PC-9 (cell line): Measurements from ENCODE around the gene SEC11A. TPM values are rescaled to one million over a fixed set of nuclear protein-coding genes. Genes with fewer than 3 reads are reported as not detected.
"Not testable (repeated sequence)": the region's sequence is repeated elsewhere in the genome, so short reads cannot be mapped to it uniquely, and the experiment has no call there.

Experiments
- BruUV-seq: library from RNA; stranded (reverse); fragments of 400-500 nt; replicated peaks from 2 replicates; lab custom pipeline; 2021; lab: Mats Ljungman, UMichigan
- CTCF ChIA-PET: fragments of 300-600 bp; sonication (Branson Sonifier 250); formaldehyde crosslinking; loops from one replicate; lab custom pipeline; 2022; ENCODE audit warnings: antibody characterized with exemption; lab: Charles Lee
- POLR2A ChIA-PET: fragments of 300-600 bp; sonication (Branson Sonifier 250); formaldehyde crosslinking; loops from one replicate; lab custom pipeline; 2022; ENCODE audit warnings: antibody characterized with exemption; ENCODE audit not compliant: unreplicated experiment; lab: Charles Lee
- DNase-seq, 2 experiments: peaks; one replicate each; pipeline versions ENCODE4 v3.0.0 to v3.0.0-alpha.2; 2015 to 2022; ENCODE audit warnings: mixed read lengths in 1 of 2
- H2AFZ ChIP-seq: fragments of 200-600 bp; sonication (generic); 2 replicates; pipeline ENCODE4 v1.8.1; 2017; ENCODE audit warnings: antibody characterized with exemption
- H3F3A ChIP-seq: fragments of 200-600 bp; sonication (generic); 2 replicates; pipeline ENCODE4 v1.8.1; 2017; ENCODE audit warnings: antibody characterized with exemption, mild to moderate bottlenecking, low read depth; ENCODE audit not compliant: insufficient read depth
- H3K27ac ChIP-seq: fragments of 200-600 bp; sonication (generic); 2 replicates; pipeline ENCODE4 v1.6.1; 2016; ENCODE audit warnings: mixed run types
- H3K27me3 ChIP-seq: fragments of 200-600 bp; sonication (generic); 2 replicates; pipeline ENCODE4 v1.6.1; 2016; ENCODE audit warnings: low read depth, mixed run types; ENCODE audit not compliant: insufficient read depth
- H3K36me3 ChIP-seq: fragments of 200-600 bp; sonication (generic); 2 replicates; pipeline ENCODE4 v1.6.1; 2016; ENCODE audit warnings: low read depth, mixed run types
- H3K4me1 ChIP-seq: fragments of 200-600 bp; sonication (generic); replicated peaks from 2 replicates; pipeline ENCODE4 v1.6.1; 2016; ENCODE audit warnings: mixed run types; ENCODE audit not compliant: insufficient read depth
- H3K4me2 ChIP-seq: fragments of 200-600 bp; sonication (generic); 2 replicates; pipeline ENCODE4 v1.6.1; 2017; ENCODE audit warnings: mixed run types
- H3K4me3 ChIP-seq: fragments of 200-600 bp; sonication (generic); 2 replicates; pipeline ENCODE4 v1.6.1; 2016; ENCODE audit warnings: mixed run types
- H3K79me2 ChIP-seq: fragments of 200-600 bp; sonication (generic); 2 replicates; pipeline ENCODE4 v1.6.1; 2017; ENCODE audit warnings: low read depth, mixed run types
- H3K9me2 ChIP-seq: fragments of 200-600 bp; sonication (generic); 2 replicates; pipeline ENCODE4 v1.8.1; 2017; ENCODE audit warnings: mild to moderate bottlenecking; ENCODE audit not compliant: insufficient read depth
- H3K9me3 ChIP-seq: fragments of 200-600 bp; sonication (generic); 2 replicates; pipeline ENCODE4 v1.8.1; 2016; ENCODE audit warnings: low read depth; ENCODE audit not compliant: insufficient read depth
- H4K20me1 ChIP-seq: fragments of 200-600 bp; sonication (generic); 2 replicates; pipeline ENCODE4 v1.8.1; 2017; ENCODE audit not compliant: insufficient read depth
- EZH2 ChIP-seq: fragments of 200-600 bp; sonication (generic); IDR thresholded peaks from 2 replicates; pipeline ENCODE4 v1.8.0; 2017; ENCODE audit warnings: antibody characterized with exemption, low read depth
- intact Hi-C: fragments of 100-400 bp; cut with micrococcal nuclease; formaldehyde crosslinking; loops from one replicate; pipeline ENCODE4 v1.10.0; 2022; ENCODE audit not compliant: unreplicated experiment
- total RNA-seq: library from RNA; stranded (reverse); gene quantifications from 2 replicates; pipeline ENCODE4 v1.2.3, GENCODE V29; 2021
- TF ChIP-seq, protein P1 (sequence below): fragments of 200-600 bp; sonication (generic); conservative IDR thresholded peaks from 2 replicates; pipeline ENCODE4 v1.6.1; 2017; ENCODE audit warnings: mixed run types, antibody characterized with exemption, mild to moderate bottlenecking, moderate library complexity

The SEC11A gene
- total RNA-seq, 1 experiment from 2014 or later, result 174 TPM

DNA sequence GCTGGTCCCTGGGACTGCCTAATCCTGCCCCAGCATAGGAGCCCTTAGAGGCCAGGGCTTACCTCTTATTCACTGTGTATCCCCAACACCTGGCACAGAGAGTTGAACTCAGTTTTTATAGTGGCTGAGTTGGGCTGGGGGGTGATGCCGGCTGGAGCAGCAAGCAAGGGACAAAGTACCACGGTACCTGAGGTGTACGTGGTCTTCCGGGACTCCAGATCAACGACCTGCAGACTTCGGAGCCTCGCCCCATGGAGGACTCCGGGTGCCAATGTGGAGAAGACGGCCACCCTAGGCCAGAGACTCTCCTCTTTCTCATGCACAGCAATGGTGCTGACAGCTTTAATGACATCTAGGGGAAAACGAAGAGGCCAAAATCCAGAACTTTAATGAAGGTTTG is 69.9 kb downstream of the SEC11A start:
- ChIA-PET POLR2A (no interaction called here), CTCF (no interaction called here)
- Histone ChIP-seq H3K9me2 (no peaks in the 10 kb centered on the region), H3K27ac (no peak overlapping the region), H3K36me3 (peaks cover 21% of the 10 kb centered on the region), H3K79me2 (no peaks in the 10 kb centered on the region), H2AFZ (no peak overlapping the region), H3F3A (peaks cover 13% of the 10 kb centered on the region; the same call in 1 of the 2 replicates), H3K27me3 (no peaks in the 10 kb centered on the region), H4K20me1 (no peaks in the 10 kb centered on the region), H3K4me3 (no peak overlapping the region), H3K4me2 (no peak overlapping the region), H3K9me3 (no peaks in the 10 kb centered on the region), H3K4me1 (no peaks in the 10 kb centered on the region)
- TF ChIP-seq, protein P1, sequence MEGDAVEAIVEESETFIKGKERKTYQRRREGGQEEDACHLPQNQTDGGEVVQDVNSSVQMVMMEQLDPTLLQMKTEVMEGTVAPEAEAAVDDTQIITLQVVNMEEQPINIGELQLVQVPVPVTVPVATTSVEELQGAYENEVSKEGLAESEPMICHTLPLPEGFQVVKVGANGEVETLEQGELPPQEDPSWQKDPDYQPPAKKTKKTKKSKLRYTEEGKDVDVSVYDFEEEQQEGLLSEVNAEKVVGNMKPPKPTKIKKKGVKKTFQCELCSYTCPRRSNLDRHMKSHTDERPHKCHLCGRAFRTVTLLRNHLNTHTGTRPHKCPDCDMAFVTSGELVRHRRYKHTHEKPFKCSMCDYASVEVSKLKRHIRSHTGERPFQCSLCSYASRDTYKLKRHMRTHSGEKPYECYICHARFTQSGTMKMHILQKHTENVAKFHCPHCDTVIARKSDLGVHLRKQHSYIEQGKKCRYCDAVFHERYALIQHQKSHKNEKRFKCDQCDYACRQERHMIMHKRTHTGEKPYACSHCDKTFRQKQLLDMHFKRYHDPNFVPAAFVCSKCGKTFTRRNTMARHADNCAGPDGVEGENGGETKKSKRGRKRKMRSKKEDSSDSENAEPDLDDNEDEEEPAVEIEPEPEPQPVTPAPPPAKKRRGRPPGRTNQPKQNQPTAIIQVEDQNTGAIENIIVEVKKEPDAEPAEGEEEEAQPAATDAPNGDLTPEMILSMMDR, result no peak
- no peak for TF ChIP-seq EZH2
- no TSS peak for BruUV-seq
- intact Hi-C loops, result no loop called here
- DNase-seq, result no peak

DNA sequence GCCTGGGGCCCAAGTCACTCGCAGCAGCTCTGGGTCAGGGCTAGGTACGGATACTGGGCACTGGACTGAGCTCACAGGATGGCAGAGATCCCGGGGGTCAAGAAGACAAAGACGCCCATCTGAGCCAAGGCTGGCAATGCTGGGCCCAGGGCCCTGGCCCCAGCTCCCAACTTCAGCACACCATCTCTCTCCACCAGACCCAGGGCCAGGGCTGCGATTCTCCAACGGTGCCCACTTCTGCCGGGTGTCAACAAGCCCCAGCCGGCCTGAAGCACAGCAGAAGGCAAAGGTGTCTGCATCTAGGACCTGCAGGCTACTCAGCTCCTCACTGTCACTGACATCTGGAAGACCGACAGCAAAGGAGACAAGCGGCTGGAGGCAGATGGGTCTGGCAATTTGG is 70.4 kb downstream of the SEC11A start:
- Histone ChIP-seq H3K4me3 (no peak overlapping the region), H3K9me2 (no peaks in the 10 kb centered on the region), H3F3A (peaks cover 13% of the 10 kb centered on the region; the same call in 1 of the 2 replicates), H3K27ac (no peak overlapping the region), H3K4me1 (no peaks in the 10 kb centered on the region), H3K36me3 (peaks cover 19% of the 10 kb centered on the region), H3K4me2 (no peak overlapping the region), H3K79me2 (no peaks in the 10 kb centered on the region), H3K9me3 (no peaks in the 10 kb centered on the region), H4K20me1 (no peaks in the 10 kb centered on the region), H3K27me3 (no peaks in the 10 kb centered on the region), H2AFZ (no peak overlapping the region)
- TF ChIP-seq EZH2, result no peak
- TF ChIP-seq, protein P1, result no peak
- DNase-seq, result no peak
- ChIA-PET CTCF (no interaction called here), POLR2A (no interaction called here)
- no TSS peak for BruUV-seq
- intact Hi-C loops, result no loop called here

DNA sequence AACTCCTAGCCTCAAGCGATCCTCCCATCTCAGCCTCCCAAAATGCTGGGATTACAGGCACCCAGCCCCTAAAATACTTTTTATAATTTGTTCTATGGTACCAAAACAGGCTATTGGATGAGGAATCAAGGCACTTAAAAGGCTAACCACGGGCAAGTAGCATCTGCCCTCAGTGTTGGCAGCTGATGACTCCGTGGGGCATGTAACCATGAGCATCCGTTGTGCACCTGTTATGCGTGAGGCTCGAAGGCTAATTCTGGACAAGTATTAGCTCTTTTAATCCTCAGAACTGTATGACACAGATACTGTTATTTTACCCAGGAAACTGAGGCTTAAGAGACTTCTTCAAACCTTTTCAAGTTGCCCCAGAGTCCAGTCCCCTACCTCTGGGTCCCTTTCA is 72.1 kb downstream of the SEC11A start:
- ChIA-PET CTCF (no interaction called here), POLR2A (no interaction called here)
- H2AFZ ChIP-seq, result no peak overlapping the region
- H3K27ac ChIP-seq, result no peak overlapping the region
- no TSS peak for BruUV-seq
- intact Hi-C loops, result no loop called here
- no peaks in the 10 kb centered on the region for H3K27me3 ChIP-seq
- no peaks in the 10 kb centered on the region for H3K9me3 ChIP-seq
- DNase-seq, result no peak
- H4K20me1 ChIP-seq, result no peaks in the 10 kb centered on the region
- peaks cover 16% of the 10 kb centered on the region; the same call in 1 of the 2 replicates for H3F3A ChIP-seq
- TF ChIP-seq, protein P1, result no peak
- no peak for TF ChIP-seq EZH2
- H3K4me1 ChIP-seq, result no peaks in the 10 kb centered on the region
- H3K9me2 ChIP-seq, result no peaks in the 10 kb centered on the region
- H3K36me3 ChIP-seq, result peaks cover 21% of the 10 kb centered on the region; the same call in 1 of the 2 replicates
- no peaks in the 10 kb centered on the region for H3K79me2 ChIP-seq
- H3K4me3 ChIP-seq, result no peak overlapping the region
- no peak overlapping the region for H3K4me2 ChIP-seq

DNA sequence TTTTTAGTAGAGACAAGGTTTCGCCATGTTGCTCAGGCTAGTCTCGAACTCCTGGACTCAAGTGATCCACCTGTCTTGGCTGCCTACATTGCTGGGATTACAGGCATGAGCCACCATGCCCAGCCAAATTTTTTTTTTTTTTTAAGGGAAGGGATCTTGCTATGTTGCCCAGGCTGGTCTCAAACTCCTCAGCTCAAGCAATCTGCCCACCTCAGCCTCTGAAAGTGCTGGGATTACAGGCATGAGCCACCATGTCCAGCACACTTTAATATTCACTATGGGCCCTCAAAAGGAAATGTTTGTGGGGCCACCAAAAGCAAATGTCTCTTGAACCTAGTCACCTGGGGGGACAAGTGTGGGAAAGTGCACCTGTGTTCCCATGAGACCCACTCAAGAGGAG is 73.3 kb downstream of the SEC11A start:
- CTCF ChIA-PET, result not testable (repeated sequence)

DNA sequence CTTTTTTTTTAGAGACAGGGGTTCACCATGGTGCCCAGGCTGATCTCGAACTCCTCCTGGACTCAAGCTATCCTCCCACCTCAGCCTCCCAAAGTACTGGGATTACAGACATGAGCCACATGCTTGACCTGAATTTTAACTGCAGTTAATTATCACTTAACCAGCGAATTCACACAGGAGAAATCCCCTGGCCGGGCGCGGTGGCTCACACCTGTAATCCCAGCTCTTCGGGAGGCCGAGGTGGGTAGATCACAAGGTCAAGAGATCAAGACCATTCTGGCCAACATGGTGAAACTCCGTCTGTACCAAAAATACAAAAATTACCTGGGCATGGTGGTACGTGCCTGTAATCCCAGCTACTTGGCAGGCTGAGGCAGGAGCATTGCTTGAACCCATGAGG is 74.1 kb downstream of the SEC11A start:
- H3K4me1 ChIP-seq, H3K4me3 ChIP-seq, CTCF ChIA-PET, H3K9me3 ChIP-seq, H2AFZ ChIP-seq, H3K27me3 ChIP-seq, H3K4me2 ChIP-seq, BruUV-seq, POLR2A ChIA-PET, H3K9me2 ChIP-seq, DNase-seq, intact Hi-C loops, H3K79me2 ChIP-seq, H3K27ac ChIP-seq, H4K20me1 ChIP-seq: not testable (repeated sequence)
- Histone ChIP-seq H3F3A (peaks cover 23% of the 10 kb centered on the region), H3K36me3 (0 out of 2 replicates have a peak, but pooled peaks cover 22% of the 10 kb centered on the region)

More for the DNA sequence above, 73.3 kb downstream of the SEC11A start:
- Histone ChIP-seq H3F3A (peaks cover 23% of the 10 kb centered on the region), H3K36me3 (0 out of 2 replicates have a peak, but pooled peaks cover 22% of the 10 kb centered on the region)
- H3K9me3 ChIP-seq, H3K27ac ChIP-seq, intact Hi-C loops, H3K9me2 ChIP-seq, DNase-seq, H3K4me2 ChIP-seq, H3K4me3 ChIP-seq, H4K20me1 ChIP-seq, H3K79me2 ChIP-seq, H3K4me1 ChIP-seq, H2AFZ ChIP-seq, H3K27me3 ChIP-seq: not testable (repeated sequence)
- POLR2A ChIA-PET, result interaction anchor here (0.6 kb wide), 1 partner anchor 28 kb away, joined by 5 read pairs; no protein-coding TSS in a partner anchor
- BruUV-seq, result TSS peak; percentile 4
